HG03565 (cell line): ENCODE results near the gene NRF1.

Experiments used
- ATAC-seq: cut with Tn5 transposase; IDR thresholded peaks from one replicate; pipeline ENCODE4 v1.9.1; 2021; ENCODE audit warnings: mild to moderate bottlenecking, moderate library complexity; ENCODE audit not compliant: unreplicated experiment

The NRF1 gene

DNA sequence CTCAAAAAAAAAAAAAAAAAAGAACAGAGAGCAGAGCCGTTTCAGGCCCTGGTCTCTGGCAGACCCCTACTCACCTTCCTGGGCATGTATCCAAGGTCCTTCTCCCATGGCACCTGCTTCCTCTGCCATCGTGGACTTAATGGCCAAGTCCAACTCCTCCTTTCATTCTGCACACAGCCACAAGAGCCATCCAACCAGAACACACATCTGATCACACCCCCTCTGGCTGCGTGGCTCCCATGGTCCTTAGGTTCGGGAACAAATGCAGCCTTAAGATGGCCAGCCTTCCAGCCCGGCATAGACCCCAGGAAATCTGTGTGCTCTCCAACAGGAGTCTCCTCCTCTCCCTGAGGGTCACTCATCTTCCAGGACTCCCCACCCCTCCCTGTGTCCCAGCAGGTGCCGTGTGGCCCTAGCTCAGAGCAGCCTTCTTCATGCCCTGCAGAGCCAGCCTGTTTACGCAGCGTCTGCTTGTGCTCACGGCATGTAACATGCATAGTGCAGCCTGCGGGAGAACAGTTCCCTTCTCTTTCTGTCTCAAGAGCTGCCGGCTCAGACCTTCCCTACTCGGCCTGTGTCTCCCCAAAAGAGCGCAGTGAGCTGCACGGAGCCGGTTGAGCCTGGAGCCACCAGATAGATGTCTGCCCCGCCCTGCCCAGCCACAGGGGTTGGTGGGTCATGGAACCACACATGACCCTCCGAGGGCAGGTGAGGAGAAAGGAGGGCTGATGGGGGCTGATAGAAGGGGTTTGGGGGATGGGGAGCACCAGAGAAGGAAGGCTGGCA, 157.3 kb downstream of the NRF1 start:
- no peak for ATAC-seq

DNA sequence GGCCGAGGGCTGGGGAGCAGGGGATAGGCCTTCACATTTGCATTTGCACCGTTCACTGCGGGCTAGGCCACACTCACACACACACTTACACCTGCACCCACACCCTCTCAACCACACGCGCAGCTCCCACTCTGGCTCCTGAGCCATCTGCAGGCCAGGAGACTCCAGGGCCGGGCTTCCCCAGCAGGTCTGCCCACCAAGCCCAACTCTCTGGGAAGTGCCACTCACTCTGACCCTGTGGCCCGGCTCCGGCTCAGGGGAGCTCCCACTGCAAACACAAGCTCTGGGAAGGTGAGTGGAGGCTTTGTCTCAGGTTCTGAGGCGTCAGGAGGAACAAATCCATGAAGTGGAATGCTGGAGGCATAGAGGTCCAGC, 157.9 kb downstream of the NRF1 start:
- ATAC-seq = no peak

DNA sequence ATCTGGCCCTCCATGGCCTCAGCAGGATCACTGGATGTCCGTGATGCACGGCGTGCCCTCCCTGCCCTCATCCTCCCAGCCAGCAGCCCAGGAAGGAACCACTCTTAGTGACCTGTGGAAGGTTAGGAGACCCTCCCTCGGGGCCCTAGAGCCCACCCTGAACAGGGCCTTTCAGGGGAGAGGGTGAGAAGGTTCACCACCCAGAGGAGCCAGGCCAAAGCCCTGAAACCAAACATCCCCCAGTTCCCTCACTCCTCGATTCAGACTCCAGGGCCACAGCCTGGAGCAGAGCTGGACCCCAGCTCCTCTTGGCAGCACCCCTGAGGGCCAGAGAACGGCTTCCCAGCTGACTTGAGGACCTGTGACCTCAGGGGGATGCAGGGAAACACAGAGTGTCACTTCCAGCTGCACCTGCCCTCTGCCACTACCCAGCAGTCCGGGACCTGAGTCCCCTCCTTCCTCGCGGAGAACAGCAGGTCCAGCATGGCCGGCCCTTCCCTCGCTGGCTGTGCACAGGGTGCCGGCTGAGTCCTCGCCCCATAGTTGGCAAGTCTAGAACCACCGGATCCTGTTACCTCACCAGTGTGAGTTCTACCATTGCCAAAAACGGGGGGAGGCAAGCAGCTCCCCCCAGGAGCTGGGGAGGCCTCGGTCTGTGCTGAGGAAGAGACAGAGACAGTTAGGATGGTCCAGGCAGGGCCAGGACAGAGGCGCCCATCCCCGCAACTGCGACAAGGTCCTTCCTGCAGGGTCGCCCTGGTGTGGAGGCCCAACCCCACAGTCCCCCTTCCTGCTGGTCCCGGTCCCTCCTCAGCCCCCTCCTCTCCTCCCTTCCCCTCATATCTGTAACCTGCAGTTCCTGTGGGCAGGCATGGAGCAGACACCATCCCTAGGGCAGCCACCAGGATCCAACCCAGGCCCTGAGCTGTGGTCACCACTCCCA, 158.6 kb downstream of the NRF1 start:
- no peak for ATAC-seq

DNA sequence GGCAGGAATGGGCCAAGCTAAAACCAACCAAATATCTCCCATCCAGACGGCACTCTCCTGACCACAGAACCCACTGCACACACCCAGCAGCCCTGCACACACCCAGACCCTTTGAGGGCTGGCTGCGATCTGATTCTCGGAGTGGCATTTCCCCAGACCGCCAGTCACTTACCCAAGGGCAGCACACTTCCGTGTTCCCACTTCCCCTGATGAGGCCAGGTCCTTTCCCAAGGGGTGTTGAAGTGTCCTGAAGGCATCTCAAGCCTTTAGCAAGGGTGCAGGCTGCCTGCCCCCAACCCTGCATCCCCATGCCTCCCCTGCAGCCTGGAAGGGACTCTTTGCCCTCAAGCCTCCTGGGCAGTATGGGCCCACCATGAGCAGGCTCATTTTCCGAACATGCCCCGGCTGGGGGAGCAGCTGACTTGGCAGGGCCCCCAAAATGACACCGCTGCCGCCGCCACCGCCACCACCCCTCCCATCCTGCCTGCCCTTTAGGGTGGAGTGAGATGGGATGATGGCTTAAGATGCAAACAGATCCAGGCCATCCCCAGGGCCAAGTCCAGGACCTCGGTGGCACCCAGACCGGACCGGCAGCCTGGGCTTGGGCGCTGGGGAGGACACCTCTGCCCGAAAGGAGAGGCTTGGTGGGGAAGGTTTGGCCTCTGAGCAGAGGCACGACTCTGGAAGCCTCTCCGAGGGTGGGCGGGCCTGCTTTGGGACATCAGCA, 159.8 kb downstream of the NRF1 start:
- ATAC-seq = no peak

DNA sequence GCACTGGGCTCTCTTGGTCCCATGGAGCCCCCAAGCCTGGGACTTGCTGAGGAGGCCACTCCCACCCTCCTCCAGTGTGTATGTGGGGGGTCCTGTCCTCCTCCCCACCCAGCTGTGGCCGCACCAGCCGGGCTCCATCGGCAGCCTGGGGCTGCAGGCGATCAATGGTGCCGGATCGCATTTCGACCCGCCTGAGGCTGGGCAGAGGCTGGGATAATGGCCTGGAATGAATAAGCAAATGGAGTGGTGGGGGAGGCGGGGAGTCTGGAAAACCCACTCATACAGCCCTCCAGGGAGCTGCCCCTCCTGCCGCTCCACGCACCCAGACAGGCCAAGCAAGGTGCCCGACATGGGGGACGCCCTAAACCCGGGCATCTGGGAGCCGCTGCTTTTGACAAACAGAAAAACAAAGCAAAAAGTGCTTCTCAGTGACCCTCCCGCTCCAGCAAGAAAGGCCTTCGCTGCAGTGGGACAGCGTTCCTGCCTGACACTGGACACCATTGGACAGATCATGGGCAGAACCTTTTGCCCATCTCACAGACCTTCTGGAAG, 160.5 kb downstream of the NRF1 start:
- ATAC-seq = no peak

DNA sequence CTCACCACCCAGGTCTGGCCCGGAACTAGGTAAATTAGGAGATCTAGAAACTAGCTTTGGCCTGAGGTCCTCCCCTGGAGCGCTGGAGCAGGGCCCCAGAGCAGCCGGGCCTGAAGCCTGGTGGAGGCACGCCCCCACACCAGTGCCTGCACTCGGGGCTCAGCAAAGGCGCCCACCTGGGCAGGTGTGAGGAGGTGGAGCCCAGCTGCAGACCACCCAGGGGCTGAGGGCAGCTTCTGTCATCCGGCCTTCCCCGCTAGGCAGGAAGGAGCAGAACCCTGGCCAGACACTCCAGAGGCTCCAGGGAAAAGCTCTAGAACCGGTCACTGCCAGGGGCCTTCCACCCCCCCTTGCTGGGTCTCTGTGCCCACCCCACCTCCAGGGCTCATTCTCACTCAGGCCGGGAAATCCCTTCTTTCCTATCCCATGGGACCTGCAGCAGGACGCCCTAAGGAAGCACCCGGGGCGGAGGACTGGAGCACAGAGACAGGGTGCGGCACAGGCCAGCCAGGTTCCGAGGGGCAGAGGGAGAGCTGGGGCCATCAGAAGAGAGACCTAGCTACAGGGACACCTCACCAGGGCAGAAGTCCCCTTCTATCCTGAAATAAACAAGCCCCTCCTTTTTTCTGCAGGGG, 161.2 kb downstream of the NRF1 start:
- ATAC-seq = no peak

DNA sequence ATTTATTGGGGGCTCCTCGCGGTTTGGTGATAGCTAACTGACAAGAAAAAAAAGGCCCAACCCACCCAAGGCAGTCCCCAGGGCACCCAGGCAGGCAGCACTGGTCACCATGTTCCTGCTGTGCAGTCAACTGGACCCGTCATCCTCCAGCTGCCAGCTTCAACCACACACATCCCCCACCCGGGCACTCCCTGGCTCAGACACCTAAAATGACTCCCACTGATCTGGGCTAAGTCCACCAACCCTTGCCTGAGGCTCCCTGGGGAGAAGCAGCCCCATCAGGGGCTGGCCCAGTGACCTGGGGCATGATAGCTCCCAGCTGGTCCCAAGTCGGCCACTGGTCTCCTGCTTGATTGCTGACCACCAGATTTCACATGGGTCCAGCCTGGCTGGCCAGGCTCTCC, 161.8 kb downstream of the NRF1 start:
- ATAC-seq = no peak

DNA sequence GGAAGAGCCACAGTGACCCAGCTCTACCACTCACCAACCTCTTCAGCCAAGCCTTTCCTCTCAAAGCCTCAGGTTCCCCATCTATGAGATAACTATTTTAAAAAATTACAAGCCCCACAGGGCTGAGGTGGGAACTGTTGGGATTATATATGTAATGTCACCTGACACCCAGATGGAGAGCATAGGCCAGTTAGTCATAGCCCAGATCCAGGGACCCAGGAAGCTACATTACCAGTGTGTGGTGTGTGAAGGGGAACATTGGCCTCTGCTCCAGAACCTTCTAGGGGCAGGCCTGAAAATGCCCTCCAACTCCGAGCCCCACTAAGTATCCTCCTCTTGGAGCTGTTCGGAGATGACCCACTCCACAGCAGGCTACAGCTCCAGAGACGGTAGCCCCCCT, 162.4 kb downstream of the NRF1 start:
- ATAC-seq = no peak

DNA sequence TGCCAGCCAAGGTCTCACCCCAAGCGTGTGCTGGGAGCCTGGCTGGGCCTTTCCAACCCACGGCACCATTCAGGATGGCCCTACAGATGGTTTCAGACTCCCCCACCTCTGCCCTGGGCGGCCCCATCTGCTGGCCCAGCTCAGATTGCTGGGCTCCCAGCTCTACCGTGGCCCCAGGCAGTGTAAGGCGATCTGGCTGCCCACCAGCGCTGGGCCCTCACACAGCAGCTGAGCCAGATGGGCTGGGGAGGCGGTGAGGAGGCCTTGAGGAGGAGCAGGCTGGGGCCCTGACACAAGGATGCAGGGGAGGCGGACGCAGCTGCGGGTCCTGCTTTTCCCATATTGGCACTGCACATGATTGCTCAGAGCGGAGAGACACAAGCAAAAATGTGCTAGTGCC, 162.8 kb downstream of the NRF1 start:
- ATAC-seq = no peak

DNA sequence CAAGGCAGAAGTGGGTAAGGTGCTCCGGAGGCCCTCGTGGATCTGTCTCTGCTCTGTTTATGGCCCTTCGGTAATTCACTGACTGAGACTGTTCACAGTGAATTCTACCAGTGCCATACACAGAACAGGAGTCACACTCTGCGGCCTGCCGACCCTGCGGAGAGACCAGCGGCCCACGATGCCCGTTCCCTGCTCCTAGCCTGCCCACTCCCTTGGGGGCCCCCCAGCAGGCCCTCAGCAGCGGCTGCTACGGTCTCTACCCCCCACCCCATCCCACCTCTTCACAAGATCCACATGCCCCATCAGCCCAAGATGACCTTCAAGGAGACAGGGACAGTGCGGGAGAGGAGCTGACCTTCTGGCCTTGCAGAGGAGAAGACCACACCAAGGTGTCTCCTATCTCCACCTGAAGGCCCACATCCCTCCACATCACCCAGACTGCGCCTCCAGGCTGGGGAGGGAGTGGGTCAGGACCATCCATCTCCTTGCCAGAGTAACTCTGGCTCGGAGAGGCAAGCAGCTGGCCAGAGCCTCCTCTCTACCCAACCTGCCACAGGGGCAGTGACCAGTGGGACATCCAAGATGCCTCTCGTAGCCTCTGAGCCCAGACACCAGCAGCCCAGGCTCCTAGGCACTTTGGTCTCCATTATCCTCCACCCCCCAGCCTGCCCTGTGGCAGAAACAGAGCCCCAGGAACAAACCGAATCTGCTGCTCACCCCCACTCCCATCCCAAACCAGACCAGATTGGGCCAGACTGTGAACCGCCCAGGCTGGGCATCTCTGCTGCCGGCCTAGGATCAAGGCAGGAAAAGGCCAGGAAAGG, 163.6 kb downstream of the NRF1 start:
- ATAC-seq = no peak

DNA sequence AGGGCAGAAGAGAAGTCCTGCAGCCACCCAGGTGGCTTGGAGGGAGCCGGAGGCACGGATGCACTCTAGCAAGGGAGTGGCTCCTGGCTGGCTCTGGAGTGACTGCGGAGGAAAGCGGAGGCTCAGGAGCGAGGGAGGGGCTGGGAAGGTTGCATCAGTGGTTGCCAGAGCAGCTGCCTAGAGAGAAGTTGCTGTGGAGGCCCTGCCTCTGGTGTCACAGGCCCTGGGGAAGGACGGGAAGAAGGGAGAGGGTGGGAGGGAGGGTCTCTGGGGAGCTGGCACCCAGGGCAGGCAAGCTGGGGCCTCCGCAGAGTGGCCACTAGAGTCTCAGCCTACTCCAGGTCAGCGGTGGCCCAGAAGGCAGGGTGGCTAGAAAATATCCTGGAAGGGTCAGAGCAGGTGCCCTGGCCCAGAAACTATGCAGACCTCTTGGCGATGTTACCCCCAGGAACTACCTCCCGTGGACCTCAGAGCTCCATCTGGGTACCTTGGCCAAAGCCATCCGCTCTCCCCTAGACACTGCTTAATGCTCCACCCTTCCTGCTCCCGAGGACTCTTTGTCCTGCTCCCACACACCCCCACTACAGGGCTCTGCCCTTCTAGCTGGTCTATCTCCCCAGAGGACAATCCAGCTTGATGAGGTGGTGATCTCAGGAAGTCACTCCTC, 164.3 kb downstream of the NRF1 start:
- ATAC-seq = no peak

DNA sequence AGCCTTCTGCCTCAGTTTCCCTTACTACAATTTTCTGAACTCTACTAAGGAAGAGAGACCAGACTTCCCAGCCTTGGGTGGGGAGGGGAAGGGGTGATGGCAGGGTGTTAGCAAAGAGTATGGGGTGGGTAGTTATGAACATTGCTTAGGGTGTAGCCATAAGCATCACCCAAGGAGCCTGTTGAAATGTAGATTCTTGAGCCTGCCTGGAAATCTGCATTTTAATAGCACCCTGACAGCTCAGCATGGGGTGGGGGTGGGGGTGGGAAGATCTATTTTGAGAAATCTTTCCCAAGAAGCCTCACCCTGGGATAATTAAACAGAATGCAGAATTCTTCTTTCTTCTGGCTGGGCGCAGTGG, 164.8 kb downstream of the NRF1 start:
- no peak for ATAC-seq

DNA sequence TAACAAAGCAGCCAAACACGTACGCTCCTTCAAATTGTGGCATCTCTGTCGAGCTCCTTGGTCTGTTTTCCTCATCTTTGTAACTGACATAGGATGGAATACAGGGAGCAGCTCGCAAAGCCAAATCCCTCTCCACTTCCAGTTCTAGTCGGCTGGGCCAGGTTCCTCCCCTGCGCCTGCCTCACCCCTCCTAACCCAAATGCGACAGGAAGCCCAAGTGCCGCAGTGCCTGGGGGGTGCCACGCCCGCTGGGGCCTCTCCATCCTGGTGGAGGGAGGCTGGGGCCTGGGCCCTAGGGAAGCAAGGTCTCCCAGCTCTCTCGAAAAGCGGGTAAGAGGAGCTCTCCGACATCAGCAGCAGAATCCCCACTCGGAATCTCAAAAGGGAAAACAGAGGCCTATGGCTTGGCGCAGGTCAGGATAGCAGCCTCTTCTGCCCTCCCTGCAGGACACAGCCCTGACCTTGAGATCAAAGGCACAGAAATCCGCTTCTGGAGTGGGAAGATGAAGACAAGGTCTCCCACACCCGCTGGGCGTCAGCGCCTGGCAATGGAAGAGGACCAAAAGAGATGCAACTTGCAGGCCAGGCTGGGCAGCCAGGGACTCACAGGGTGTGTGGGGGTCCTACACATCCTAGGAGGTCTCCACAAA, 165.8 kb downstream of the NRF1 start:
- no peak for ATAC-seq

DNA sequence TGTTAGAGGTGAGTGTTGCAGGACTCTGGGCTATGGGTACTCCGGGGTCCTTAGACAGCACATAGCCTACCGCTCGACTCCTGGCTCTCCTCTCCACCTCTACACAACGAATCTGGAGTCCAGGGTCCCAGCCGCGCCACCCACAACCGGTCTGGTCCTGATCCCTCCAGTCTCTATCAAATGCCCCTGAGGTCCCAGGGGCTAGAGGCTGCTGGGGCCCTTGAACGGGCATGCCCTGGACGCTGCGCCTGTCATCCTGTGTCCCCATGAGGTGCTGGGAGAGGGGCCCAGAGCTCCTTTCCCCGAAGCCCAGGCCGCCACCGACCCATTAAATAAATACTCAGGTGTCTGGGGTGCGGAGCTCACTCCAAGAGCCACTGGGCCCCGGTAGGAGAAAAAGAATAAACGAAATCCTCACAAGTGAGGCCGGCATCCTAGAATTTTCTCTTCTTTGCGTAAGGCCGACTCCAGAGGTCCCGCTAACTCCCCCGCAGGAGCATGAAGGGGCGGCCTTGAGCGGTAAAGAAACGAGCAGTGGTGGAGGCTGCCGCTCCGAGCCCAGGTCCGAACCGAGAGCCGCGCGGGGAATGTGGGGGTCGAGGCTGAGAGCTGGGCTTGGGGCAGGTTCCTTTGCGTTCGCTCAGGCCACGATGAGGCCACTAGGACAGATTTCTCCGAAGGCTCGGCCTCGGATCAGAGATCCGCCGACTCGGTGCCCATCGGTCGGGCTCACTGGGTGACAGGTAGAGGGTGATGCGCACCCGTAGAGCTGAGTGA, 166.7 kb downstream of the NRF1 start:
- no peak for ATAC-seq

DNA sequence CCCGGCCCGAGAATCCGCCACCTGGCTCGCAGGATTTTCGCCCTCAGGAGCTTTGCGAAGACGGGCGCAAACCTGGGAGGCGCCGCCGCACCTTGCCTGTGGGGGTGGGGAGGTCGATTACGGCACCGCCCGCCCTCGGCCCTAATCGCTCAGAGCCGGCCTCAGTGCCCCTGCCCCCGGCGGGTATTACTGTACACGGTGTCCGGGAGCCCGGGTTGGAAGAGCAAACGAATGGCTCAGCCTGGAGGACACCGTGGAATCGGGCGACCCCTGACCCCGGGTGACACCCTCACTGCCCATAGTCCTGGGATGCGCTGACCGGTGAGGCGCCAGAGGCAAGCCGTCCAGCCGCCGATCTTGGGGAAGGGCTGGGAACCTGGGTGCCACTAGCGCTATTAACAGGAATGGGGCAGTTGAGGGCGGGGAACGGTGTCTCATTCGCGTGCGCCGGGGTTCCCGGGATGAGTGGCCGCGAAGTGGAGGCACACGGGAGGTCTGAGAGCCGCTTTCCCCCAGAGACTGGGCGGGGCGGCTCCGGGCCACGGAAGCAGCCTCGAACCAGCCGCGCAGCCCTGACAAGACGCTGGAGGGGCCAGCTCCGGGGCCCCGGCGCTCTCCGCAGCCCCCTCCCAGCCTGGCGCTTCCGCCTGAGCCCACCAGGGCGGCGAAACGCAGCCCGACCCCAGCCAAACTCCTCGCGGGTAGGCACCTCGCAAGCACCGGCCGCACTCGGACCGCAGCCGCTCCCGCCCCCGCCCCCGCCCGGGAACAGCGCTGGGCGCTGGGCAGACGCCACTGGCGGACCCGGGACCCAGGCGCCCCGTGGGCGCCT, 167.5 kb downstream of the NRF1 start:
- no peak for ATAC-seq

DNA sequence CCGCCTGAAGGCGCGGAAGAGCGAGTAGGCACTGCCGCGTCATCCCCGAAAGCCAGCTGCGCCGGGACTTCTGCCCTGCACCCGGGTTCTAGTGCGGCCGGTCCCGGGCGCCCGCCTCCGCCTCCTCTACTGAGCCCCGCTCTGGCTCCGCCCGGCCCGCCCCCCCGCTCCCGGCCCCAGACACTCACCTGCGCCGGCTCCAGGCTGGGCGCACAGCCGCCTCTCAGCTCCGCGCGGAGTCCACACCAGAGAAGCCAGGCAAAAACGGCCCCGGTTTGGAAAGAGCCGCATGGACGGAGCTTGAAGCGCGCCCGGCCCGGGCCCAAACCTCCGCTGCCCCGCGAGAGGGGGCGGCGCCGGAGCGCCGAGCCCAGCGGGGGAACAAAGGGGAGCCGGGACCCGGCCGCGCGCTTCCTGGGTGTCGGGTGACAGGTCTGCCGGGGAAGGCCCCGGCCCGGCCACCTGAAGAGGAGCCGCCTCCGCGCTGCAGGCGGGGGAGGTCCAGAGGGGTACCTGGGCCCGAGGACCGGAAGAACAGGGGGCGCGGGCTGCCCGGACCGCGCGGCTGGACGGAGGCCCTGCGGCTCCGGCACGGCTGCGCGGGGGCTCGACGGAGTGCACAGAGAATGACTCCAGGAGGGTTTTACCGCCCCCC, 168.2 kb downstream of the NRF1 start:
- no peak for ATAC-seq
